Measurements from ENCODE around the gene NRIP1.
"Not testable (repeated sequence)": the region's sequence is repeated elsewhere in the genome, so short reads cannot be mapped to it uniquely, and the experiment has no call there.

NRIP1 gene

DNA sequence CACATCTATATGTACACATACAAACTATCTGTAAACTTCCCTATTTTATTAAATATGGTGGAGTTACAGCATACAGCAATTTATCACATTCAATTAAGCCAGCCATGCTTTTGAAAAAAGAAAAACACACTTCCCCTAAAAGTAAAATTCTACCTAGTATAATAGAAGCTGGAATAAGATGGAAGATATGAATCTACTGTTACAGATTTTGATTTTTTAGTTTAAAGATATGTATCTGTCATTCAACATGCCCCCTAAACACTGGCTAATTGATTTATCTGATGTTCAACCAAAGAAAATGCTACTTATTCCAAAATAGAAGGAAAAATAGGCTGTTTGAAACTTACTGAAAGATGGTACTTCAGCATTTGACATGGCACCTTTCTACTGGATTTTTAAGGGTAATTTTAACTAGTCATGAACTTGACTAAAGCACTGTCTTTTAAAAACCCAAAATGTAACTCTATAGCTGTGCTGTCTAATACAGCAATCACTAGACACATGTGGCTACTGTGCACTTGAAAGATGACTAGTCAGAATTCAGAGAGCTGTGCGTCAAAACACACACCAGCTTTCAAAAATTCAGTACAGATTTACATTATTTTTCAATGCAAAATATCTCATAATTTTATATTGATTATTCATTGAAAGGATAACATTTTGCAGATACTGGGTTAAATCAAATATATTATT is 25.0 kb downstream of the NRIP1 start:
- in situ Hi-C loops (cut with HindIII; ENCODE audit: low sequenced_read_pairs) = no loop called here

DNA sequence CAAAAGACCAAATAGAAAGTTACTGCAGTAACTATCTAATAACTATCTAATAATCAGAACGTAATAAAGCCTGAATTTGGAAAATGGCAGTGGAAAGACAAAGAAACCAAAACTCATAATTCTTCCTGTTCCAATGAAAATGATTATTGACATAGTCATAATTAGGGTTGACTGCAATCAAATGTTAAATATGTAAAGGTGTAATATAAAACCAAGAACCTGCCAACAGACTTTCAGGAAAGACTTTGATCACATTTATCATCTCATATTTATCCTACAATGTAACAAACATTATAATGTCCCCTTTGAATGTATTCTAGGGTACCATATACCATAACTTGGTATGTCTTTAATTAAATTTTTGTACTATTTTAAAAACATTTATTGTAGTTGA is 26.9 kb downstream of the NRIP1 start:
- in situ Hi-C loops (cut with HindIII; ENCODE audit: low sequenced_read_pairs) = no loop called here

DNA sequence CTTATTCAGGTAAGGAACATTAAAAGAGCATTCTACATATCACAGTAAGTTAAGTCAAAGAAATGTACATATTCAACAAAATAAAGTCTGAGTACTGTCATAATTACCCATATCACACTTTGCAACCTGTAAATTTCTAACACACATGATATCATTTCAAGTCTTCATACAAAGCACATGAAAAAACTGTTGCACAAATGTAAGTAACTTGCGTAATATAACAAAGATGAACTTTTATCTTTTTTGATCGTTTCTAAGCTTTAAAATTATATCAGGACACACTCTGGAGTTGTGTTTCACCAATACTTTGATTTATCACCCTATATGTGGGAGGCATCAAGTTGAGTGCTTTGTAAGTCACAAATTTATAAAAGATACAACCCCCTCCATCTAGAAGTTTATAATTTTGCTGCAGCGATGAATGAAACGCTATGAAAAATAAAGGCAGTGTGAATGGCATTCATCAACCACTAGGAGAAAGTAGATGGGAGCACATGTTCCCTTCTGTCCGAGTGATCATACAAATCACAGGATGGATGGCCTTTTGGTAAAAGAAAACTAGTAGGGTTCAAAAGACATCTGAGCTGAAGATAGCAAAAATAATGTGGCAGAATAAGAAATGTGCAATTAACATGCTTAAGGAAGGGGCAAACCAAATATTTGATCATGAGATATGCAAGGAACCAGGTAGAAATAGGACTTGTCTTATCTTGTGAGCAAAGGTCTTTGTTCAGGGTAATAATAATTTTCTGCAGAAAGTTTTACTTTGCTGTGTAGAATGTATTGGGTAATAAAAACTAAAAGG is 27.5 kb downstream of the NRIP1 start:
- in situ Hi-C loops (cut with HindIII; ENCODE audit: low sequenced_read_pairs) = no loop called here

DNA sequence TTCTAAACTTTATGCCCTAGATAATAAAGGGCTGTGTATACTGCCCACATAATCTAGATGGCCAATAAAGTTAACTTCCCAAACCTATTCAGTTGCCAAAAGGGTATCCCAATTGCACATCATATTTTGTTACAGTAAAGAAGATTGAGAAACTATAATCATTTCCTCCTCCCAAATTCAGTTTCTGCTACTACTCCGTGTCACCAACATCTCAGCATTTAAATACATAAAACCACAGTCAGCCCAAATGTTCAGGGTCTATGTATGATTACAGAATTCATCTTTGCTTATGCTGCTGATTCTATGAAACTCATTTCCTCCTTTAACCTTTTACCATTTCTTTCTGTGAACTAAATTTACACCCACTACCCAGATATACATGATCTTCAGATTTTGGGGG is 28.6 kb downstream of the NRIP1 start:
- in situ Hi-C loops (cut with HindIII; ENCODE audit: low sequenced_read_pairs) = no loop called here

DNA sequence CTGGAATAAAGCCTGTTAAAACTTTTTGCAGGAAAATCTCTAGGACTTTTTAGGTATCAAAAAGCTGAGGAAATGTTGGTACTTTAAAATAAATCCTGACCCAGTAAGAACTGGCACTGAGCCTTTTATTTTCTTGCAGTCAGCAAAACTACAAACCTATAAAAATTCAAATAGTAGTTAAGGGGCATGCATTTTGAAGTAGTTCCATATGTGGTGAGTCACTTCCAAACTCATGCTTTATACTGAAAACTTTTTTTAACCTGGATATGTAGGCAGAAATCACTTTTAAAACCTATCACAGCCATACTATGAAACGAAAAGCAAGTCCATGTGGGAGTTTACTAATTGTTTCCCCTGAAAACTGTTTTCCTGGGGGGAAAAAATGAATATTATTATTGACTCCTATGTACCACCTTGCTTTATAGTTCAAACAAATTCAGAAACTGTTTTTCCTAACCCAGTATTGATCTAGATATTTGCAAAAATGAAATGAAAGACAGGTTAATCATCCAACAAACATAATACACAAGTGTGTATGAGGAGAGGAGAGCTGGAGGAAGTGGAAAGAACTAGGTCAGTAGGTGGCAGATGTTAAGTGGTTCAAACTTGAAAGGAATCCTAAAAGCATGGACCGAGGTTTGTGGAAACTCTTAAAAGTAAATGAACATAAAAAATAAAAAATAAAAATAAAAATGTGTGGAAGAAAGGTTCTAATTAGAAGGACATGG is 30.5 kb downstream of the NRIP1 start:
- in situ Hi-C loops (cut with HindIII; ENCODE audit: low sequenced_read_pairs) = no loop called here

DNA sequence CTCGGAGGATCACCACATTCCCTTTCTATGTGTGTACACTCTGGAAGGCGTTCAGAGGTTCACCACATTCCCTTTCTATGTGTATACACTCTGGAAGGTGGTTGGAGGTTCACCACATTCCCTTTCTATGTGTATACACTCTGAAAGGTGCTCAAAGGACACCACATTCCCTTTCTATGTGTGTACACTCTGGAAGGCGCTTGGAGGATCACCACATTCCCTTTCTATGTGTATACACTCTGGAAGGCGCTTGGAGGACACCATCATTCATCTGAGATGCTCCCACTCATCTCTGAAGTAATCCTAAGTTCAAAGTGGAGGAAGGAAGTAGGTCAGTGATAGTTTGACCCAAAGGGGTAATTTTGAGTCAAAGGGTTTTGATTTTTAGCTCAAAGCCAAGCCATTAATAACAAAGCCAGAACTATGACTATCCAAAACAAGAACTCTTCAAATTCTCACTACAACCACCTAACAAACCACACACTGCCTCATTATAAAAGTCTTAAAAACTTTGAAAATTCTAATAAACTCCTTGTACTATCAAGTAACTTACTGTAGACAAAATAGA is 32.9 kb downstream of the NRIP1 start:
- in situ Hi-C loops (cut with HindIII; ENCODE audit: low sequenced_read_pairs) = no loop called here

DNA sequence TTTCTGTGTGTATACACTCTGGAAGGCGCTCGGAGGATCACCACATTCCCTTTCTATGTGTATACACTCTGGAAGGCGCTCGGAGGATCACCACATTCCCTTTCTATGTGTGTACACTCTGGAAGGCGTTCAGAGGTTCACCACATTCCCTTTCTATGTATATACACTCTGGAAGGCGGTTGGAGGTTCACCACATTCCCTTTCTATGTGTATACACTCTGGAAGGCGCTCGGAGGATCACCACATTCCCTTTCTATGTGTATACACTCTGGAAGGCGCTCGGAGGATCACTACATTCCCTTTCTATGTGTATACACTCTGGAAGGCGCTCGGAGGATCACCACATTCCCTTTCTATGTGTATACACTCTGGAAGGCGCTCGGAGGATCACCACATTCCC is 33.4 kb downstream of the NRIP1 start:
- in situ Hi-C loops (cut with HindIII; ENCODE audit: low sequenced_read_pairs) = not testable (repeated sequence)

DNA sequence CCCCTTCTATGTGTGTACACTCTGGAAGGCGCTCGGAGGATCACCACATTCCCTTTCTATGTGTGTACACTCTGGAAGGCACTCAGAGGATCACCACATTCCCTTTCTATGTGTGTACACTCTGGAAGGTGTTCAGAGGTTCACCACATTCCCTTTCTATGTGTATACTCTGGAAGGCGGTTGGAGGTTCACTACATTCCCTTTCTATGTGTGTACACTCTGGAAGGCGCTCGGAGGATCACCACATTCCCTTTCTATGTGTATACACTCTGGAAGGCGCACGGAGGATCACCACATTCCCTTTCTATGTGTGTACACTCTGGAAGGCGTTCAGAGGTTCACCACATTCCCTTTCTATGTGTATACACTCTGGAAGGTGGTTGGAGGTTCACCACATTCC is 33.9 kb downstream of the NRIP1 start:
- in situ Hi-C loops (cut with HindIII; ENCODE audit: low sequenced_read_pairs) = not testable (repeated sequence)

DNA sequence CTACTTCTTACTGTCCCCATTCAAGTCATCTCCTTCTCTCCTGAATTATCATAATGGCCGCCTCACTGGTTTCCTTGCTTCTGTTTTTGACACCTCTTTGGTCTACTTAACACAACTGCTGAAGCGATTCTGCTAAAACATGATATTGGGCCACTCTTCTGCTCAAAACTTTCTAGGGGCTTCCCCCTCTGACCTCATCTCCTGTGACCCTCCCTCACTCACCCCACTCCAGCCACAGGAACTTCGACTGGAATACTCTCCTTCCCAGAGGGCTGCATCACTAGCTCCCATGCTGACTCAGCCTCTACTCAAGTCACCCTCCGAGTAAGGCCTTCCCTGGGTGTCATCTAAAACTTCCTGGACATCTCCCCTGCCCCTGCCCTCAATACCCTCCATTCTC is 35.7 kb downstream of the NRIP1 start:
- in situ Hi-C loops (cut with HindIII; ENCODE audit: low sequenced_read_pairs) = no loop called here

DNA sequence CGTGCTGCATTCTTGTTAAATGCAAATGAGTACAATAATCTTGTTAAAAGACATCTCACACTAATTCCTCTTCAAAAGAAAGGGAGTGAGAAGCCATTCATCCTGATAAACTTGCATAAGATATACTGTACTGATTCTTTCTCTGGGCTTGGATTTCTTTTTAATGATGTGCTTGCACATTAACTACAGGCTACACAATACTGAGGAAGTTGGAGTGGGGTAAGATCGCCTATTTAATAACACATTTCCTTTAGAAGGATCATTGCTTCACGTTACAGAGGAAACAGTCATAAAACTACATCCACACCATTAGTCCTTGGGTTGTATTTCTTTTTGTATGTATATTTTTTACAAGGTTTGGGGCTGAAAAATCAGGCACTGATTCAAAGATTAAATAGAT is 36.6 kb downstream of the NRIP1 start:
- in situ Hi-C loops (cut with HindIII; ENCODE audit: low sequenced_read_pairs) = no loop called here

DNA sequence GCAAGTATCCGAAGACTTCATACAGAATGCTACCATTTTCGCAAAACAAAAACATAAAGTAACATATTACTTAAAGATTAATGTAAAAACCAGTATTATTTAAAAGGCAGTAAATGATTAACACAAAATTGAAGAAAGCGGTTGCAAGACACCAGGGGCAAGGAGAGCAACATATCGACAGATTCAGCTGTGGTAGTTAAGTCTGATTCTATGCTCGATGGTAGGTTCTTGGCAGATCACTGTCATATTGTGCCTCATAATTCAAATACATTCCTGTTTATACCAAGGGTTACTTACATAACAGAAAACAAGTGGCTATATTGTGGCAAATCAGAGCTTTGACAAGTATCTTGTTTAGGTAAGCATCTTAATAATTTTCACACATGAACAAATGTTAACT is 37.7 kb downstream of the NRIP1 start:
- in situ Hi-C loops (cut with HindIII; ENCODE audit: low sequenced_read_pairs) = no loop called here

DNA sequence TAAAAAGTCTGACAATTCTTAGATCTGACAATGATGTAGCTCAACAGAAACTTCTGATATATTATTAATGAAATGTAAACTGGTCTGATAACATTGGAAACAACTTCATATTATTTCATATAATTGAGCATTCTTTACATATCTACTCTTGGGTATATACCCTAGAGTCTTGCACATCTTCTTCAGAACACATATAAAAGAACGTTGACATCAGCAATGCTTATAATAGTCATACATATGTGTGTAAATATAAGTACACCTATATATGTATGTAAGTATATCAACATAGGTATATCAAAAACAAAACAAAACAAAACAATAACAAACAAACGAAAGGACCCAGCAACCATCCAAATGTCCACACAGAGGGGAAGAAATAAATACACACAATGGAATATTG is 38.4 kb downstream of the NRIP1 start:
- in situ Hi-C loops (cut with HindIII; ENCODE audit: low sequenced_read_pairs) = no loop called here

DNA sequence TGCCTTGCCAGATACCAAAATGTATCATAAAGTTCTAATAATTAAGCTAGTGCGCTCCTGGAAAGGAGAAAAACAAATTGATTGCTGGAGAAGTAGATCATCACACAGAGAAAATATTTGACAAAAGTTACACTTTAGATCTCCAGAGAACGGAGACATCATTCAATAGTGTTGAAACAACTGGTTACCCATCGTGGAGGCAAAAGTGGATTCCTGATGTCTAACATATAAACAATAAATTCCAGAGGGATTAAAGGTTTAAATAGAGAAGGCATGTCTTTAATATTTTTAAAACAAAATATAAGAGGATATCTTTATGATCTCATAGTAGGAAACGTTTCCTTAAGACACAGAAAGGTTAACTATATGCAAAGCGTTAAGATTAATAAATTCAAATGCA is 41.0 kb downstream of the NRIP1 start:
- in situ Hi-C loops (cut with HindIII; ENCODE audit: low sequenced_read_pairs) = no loop called here

DNA sequence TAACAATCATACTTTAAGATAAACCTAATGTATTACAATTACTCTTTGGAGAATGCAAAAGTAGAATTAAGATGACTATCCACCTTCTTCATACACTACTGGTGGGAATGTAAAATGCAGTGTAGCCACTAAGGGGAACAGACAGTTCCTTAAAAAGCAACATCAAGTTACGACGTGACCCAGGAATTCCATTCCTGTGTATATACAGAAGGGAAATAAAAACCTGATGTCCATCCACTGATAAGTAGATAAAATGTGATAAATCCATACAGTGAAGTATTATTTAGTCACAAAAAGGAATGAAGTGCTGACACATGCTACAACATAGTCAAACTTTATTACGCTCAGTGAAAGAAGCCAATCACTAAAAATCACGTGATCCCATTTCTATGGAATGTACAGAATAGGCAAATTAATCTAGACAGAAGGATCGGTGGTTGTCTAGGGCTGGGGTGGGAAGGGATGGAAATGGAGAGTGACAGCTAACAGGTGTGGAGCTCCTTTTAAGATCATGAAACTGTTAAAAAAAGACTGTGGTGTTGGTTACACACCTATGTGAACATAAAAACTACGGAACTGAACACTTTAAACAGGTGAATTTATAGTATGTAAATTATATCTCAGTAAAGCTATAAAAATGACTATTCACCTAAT is 42.1 kb downstream of the NRIP1 start:
- in situ Hi-C loops (cut with HindIII; ENCODE audit: low sequenced_read_pairs) = no loop called here

DNA sequence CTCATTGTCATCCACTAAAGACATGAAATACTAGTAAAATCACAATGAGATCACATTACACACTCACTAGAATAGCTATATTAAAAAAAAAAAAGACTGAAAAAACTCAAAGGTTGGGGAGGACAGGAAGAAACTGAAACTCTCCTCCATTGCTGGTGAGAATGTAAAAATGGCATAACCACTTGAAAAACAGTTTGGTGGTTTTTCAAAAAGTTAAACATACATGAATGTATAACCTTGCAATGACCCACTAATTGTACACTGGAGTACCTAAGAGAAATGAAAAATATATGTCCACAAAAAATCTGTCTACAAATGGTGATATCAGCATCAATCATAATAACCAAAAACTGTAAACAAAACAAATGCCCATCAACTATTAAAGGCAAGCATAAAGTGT is 44.0 kb downstream of the NRIP1 start:
- in situ Hi-C loops (cut with HindIII; ENCODE audit: low sequenced_read_pairs) = no loop called here

DNA sequence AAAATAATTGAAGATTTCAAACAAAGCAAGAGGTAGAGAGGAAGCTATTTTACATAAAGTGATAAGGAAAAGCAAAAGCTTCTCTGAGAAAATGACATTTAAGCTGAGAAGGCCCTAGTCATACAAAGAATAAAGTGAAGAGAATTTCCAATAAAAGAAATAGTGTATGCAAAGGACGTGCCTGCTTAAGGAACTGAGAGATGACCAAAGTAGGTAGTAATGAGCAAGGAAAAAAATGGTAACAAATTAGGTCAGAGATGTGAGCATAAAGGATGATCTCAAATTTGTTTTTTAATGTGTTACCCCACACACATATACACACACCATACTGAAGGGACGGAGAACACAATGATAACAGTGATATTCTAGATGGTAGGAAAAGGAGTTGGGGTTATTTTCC is 46.4 kb downstream of the NRIP1 start:
- in situ Hi-C loops (cut with HindIII; ENCODE audit: low sequenced_read_pairs) = no loop called here

DNA sequence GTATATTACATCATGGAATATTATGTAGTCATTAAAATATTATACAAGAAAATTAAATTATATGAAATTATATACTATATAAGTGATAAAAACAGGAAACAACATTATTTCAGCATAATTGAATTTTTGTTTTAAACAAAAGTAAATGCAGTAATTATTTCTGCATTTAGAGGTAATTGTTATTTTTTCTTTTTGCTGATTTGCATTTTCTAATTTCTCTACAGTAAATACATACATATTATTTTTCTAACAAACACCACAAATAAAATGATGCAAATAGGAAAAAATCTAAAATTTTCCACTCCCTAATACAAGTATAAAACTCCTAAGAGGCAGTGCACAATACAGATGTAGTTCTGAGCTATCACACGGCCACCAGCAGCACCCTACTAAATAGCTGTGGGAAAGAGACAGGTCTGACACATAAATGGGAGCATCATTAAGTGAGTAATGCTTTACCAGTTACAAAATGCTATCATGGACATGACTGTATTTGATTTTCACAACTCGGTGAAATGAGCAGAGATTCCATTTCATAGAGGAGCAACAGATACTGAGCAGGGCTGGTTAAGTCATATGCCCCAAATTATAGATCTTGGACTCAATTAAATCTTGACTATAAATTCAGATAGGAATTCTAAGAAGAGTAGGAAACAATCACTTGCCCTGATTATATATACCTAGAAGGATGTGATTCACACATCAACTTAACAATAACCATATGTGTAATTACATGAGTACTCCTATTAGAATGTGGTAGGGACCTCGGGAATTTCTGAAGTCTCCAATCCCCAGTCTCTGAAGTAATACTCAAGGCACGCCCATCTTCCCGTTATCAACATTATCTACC is 49.0 kb downstream of the NRIP1 start:
- in situ Hi-C loops (cut with HindIII; ENCODE audit: low sequenced_read_pairs) = no loop called here

DNA sequence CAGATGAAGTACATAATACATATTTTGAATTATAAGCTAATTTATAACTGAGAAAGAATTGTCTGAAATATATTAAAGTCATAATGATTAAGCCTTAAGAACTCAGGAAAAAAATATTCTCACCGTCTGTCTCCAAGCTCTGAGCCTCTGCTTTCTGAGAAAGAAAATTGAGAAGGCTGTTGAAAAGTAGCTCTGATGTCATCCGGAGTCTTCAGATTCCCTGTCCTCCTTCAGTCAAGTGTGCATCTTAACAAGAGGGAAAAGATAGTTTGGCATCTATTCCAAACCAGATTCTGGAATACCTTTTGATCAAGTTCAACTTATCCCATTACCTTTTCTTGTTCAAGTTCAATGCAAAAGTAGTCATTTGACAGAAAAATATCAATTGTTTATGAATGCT is 50.6 kb downstream of the NRIP1 start:
- in situ Hi-C loops (cut with HindIII; ENCODE audit: low sequenced_read_pairs) = loop anchor here (5.0 kb wide), 1 partner anchor 43 kb away; no protein-coding TSS in a partner anchor

DNA sequence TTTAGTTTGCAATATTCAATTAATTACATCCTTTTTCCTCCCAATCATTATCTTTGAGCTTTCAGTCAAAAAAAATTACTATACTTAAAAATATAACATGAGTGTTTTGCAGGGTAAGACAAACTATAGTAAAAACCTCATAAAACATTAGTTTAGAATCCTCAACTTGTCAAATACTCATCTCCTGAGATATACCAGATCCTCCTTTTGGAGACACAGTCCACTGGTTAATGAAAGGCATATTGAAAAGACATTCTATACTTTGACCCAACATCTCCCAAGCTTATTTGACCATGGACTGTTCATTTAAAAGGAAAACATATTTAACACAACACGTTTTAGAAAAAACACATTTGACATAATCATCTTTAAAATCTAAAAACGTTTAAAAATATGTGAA is 52.8 kb downstream of the NRIP1 start:
- in situ Hi-C loops (cut with HindIII; ENCODE audit: low sequenced_read_pairs) = loop anchor here (5.0 kb wide), 1 partner anchor 45 kb away; no protein-coding TSS in a partner anchor

DNA sequence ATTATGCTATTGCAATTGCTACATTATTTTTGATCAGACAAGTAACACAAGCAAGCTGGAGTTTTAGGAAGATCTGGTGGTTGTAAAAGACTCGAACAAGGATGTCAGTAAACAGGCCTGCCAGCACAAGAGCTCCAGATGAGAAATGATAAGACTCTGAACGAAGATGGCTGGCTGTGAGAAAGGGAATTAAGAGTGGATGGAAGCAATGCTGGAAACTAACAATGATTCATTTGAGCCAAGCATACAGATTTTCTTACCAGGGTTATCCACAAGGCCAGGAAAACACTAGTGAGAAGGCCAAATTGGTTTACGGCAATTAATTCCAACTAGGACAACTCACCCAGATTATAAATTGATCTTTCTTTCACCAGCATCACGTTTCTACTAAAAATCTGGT is 54.2 kb downstream of the NRIP1 start:
- in situ Hi-C loops (cut with HindIII; ENCODE audit: low sequenced_read_pairs) = loop anchor here (5.0 kb wide), 1 partner anchor 47 kb away; no protein-coding TSS in a partner anchor
